HepG2 (cell line): Measurements from ENCODE around the gene REPS2. TPM values are rescaled to one million over a fixed set of nuclear protein-coding genes. Genes with fewer than 3 reads are reported as not detected.
A peak's percentile ranks its signal among the peaks of the same experiment; 100 is the strongest.

Source experiments
- ATAC-seq: fragments of 200-7000 bp; cut with Tn5 transposase; 3 replicates; pipeline ENCODE4 v1.9.1; 2020; ENCODE audit warnings: mild to moderate bottlenecking, moderate library complexity
- BruUV-seq: library from RNA; stranded (reverse); fragments of 400-500 nt; replicated peaks from 2 replicates; lab custom pipeline; 2021; lab: Mats Ljungman, UMichigan
- CTCF ChIA-PET: fragments of 300-600 bp; formaldehyde crosslinking; extraction: SDS; loops from one replicate; lab custom pipeline; 2021; ENCODE audit warnings: low total read pairs, inconsistent platforms, low intra/inter-chr PET ratio; lab: Yijun Ruan, JAX
- POLR2A ChIA-PET: fragments of 350-600 bp; sonication (Branson Sonifier 250); formaldehyde crosslinking; loops from one replicate; lab custom pipeline; 2020; ENCODE audit warnings: antibody characterized with exemption, inconsistent platforms; lab: Yijun Ruan, JAX
- DNase-seq: peaks from one replicate; pipeline ENCODE4 v3.0.0-alpha.2; 2015; ENCODE audit warnings: low spot score
- FAIRE-seq: peaks from 3 replicates; lab custom pipeline; 2011; peaks lifted over from hg19 to GRCh38; lab: Jason Lieb, UNC
- H2AFZ ChIP-seq: one replicate; pipeline ENCODE4 v1.6.1; 2011; ENCODE audit warnings: low read length, inconsistent platforms
- H3K27ac ChIP-seq: fragments of 300-600 bp; 3 replicates; pipeline ENCODE4 v1.8.0; 2011; ENCODE audit warnings: mixed run types, mild to moderate bottlenecking, mixed read lengths, low read length, inconsistent platforms; ENCODE audit not compliant: insufficient read depth; ENCODE audit errors: extremely low read length
- H3K27me3 ChIP-seq, 2 experiments: fragments of 200-600 bp in 1 of 2; 2 replicates in 1 of 2; 3 replicates in 1 of 2; pipeline versions ENCODE4 v1.6.0 to v1.8.0; 2011; ENCODE audit warnings: low read length in 2 of 2, mild to moderate bottlenecking in 2 of 2, moderate library complexity in 2 of 2, inconsistent platforms in 1 of 2; ENCODE audit not compliant: insufficient read depth in 2 of 2, control insufficient read depth in 1 of 2
- H3K36me3 ChIP-seq, 2 experiments: fragments of 200-600 bp in 1 of 2; replicated peaks in 1 of 2; 2 replicates in 1 of 2; 3 replicates in 1 of 2; pipeline versions ENCODE4 v1.5.1 to v1.8.0; 2011; ENCODE audit warnings: low read length in 2 of 2, inconsistent platforms in 1 of 2; ENCODE audit not compliant: insufficient read depth in 2 of 2, control insufficient read depth in 1 of 2
- H3K4me1 ChIP-seq: 2 replicates; pipeline ENCODE4 v1.5.1; 2012; ENCODE audit warnings: low read length, inconsistent platforms; ENCODE audit not compliant: insufficient read depth
- H3K4me2 ChIP-seq: 2 replicates; pipeline ENCODE4 v1.6.0; 2011; ENCODE audit warnings: low read depth, low read length, inconsistent platforms
- H3K4me3 ChIP-seq, 3 experiments: fragments of 200-600 bp in 1 of 3; sonication (generic), shearing (Covaris generic) in 1 of 3; replicated peaks in 1 of 3; 2 replicates each; pipeline ENCODE4 v1.5.1; 2011 to 2016; ENCODE audit warnings: low read length in 3 of 3, inconsistent platforms in 2 of 3, low read depth in 2 of 3, mild to moderate bottlenecking in 2 of 3, control low read depth in 1 of 3, mixed read lengths in 1 of 3; ENCODE audit not compliant: insufficient read depth in 1 of 3
- H3K79me2 ChIP-seq: one replicate; pipeline ENCODE4 v1.6.1; 2011; ENCODE audit warnings: low read length, inconsistent platforms; ENCODE audit not compliant: insufficient read depth
- H3K9ac ChIP-seq: 2 replicates; pipeline ENCODE4 v1.6.0; 2011; ENCODE audit warnings: mild to moderate bottlenecking, low read depth, low read length, inconsistent platforms; ENCODE audit not compliant: insufficient read depth
- H3K9me3 ChIP-seq: 2 replicates; pipeline ENCODE4 v1.5.1; 2012; ENCODE audit warnings: mild to moderate bottlenecking, low read length
- H4K20me1 ChIP-seq: 2 replicates; pipeline ENCODE4 v1.6.0; 2011; ENCODE audit warnings: inconsistent platforms, mild to moderate bottlenecking, low read length, moderate library complexity; ENCODE audit not compliant: insufficient read depth
- CTCF ChIP-seq: sonication (generic); formaldehyde crosslinking; IDR thresholded peaks from 2 replicates; pipeline ENCODE4 v1.5.0; 2020; ENCODE audit warnings: mild to moderate bottlenecking, missing genetic modification reagents, moderate library complexity
- HNF4A ChIP-seq: sonication (generic); formaldehyde crosslinking; IDR thresholded peaks from 2 replicates; pipeline ENCODE4 v1.4.0; 2020; ENCODE audit warnings: missing genetic modification reagents
- IRX3 ChIP-seq: sonication (generic); formaldehyde crosslinking; IDR thresholded peaks from 2 replicates; pipeline ENCODE4 v1.8.1; 2023; ENCODE audit warnings: mild to moderate bottlenecking, low read depth, missing genetic modification reagents, borderline replicate concordance
- NCOA1 ChIP-seq: sonication (generic); formaldehyde crosslinking; IDR thresholded peaks from 2 replicates; pipeline ENCODE4 v1.9.0; 2021; ENCODE audit warnings: missing genetic modification reagents
- SALL1 ChIP-seq: sonication (generic); formaldehyde crosslinking; IDR thresholded peaks from 2 replicates; pipeline ENCODE4 v1.8.0; 2022; ENCODE audit warnings: mild to moderate bottlenecking, missing genetic modification reagents
- ZNF10 ChIP-seq: sonication (generic); formaldehyde crosslinking; IDR thresholded peaks from 2 replicates; pipeline ENCODE4 v1.4.0; 2020; ENCODE audit warnings: mild to moderate bottlenecking, low read depth, missing genetic modification reagents, borderline replicate concordance
- WGBS: methylation state at CpG from one replicate; pipeline ENCODE4 v1.1.6; 2017; ENCODE audit warnings: low lambda C conversion rate; 5-methylcytosine and 5-hydroxymethylcytosine counted together
- in situ Hi-C: cut with HindIII; loops from 2 replicates; pipeline ENCODE4 v1.10.0; 2017; ENCODE audit warnings: low pct_unique_long_range_greater_than_20kb; ENCODE audit not compliant: extremely low pct_ligation_motif_present
- intact Hi-C: fragments of 100-400 bp; cut with micrococcal nuclease; formaldehyde crosslinking; loops from one replicate; pipeline ENCODE4 v1.10.0; 2022; ENCODE audit not compliant: unreplicated experiment
- polyA plus RNA-seq, 8 experiments: library from polyadenylated mRNA; depleted of rRNA in 3 of 8; stranded (reverse) in 7 of 8; unstranded in 1 of 8; fragments of >200 nt; fragmentation: Illumina TruSeq in 4 of 8; extraction: Trizol in 4 of 8; gene quantifications; 2 replicates each; pipeline versions ENCODE4 v1.2.1 to v1.2.3, GENCODE V29; 2011 to 2016; ENCODE audit warnings: low read depth in 4 of 8, missing spikeins in 1 of 8, mixed read lengths in 1 of 8; ENCODE audit not compliant: insufficient read depth in 1 of 8
- total RNA-seq, 5 experiments: library from RNA; depleted of rRNA; stranded (reverse); fragments of >200 nt; fragmentation: Illumina TruSeq; extraction: Trizol; gene quantifications; 2 replicates each; pipeline ENCODE4 v1.2.3, GENCODE V29; 2016; ENCODE audit warnings: low read depth in 1 of 5
- TF ChIP-seq, protein P1 (sequence below): sonication (generic); formaldehyde crosslinking; conservative IDR thresholded peaks from 2 replicates; pipeline ENCODE4 v1.4.0; 2020; ENCODE audit warnings: mild to moderate bottlenecking, missing genetic modification reagents, moderate library complexity

Gene REPS2
- total and polyA plus RNA-seq, 2 of the 13 experiments (the other 11 are each of a cell fraction or from before 2014, with no cell fraction given) = 0.05 to 0.58 TPM

DNA sequence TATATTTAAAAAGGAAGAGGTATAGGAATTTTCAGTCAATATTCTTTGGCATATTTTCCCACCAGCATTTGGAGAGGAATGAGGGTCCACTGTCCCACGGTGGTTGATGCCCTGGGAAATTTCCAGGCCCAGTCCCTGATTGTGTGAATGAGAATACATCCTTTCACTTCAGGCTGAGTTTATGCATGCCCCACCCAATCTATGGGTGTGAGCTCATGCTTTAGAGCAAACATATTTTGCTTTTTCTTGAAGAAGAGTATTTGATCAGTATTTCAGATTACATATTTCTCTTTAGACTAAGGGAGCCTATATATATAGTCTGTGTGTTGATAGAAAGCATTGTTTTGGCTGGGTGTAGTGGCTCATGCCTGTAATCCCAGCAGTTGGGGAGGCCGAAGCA lies 77.2 kb downstream of the REPS2 start:
- H2AFZ ChIP-seq = no peak overlapping the region
- H3K9me3 ChIP-seq = no peaks in the 10 kb centered on the region
- WGBS = 79% methylated on average over 2 of the region's 2 CpGs
- H3K9ac ChIP-seq = no peak overlapping the region
- no peak overlapping the region for H3K4me3 ChIP-seq
- CTCF ChIA-PET = no interaction called here
- H3K4me2 ChIP-seq = no peak overlapping the region
- H3K4me1 ChIP-seq = no peaks in the 10 kb centered on the region
- no TSS peak for BruUV-seq
- TF ChIP-seq IRX3 (CRISPR knock-in tag) = no peak
- intact Hi-C loops = no loop called here
- ATAC-seq (no peak), FAIRE-seq (no peak), DNase-seq (no peak)
- POLR2A ChIA-PET = no interaction called here
- in situ Hi-C loops = no loop called here
- H3K27me3 ChIP-seq = no peaks in the 10 kb centered on the region
- no peaks in the 10 kb centered on the region for H3K79me2 ChIP-seq
- no peaks in the 10 kb centered on the region for H3K36me3 ChIP-seq
- H3K27ac ChIP-seq = no peak overlapping the region
- H4K20me1 ChIP-seq = no peaks in the 10 kb centered on the region

DNA sequence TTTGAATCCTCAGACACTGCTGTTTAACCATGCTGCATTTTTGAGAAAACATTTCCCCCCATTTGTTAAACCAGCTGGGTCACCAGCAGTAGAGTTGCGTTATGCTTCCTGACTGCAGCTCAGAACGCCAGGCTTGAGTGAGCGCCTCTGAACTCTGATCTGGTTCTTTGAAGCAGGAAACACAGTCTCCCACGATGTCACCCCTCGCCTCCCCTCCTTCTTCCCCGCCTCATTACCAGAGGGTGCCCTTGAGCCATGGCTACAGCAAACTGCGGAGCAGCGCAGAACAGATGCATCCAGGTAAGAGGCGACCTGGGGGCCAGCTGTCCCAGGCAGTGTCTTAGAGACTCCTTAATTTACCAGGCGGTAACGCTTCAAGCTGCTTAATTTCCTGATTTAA lies 78.4 kb downstream of the REPS2 start:
- H3K9ac ChIP-seq = no peak overlapping the region
- CTCF ChIA-PET = no interaction called here
- intact Hi-C loops = no loop called here
- DNase-seq (peak; percentile 7), ATAC-seq (peak; percentile 88), FAIRE-seq (peak; percentile 59)
- H3K4me3 ChIP-seq = no peak overlapping the region
- no peaks in the 10 kb centered on the region for H3K36me3 ChIP-seq
- no peak overlapping the region for H3K27ac ChIP-seq
- H3K4me2 ChIP-seq = no peak overlapping the region; the same call in 1 of the 2 replicates
- WGBS = 24% methylated on average over 8 of the region's 11 CpGs
- in situ Hi-C loops = no loop called here
- no peaks in the 10 kb centered on the region for H3K79me2 ChIP-seq
- POLR2A ChIA-PET = no interaction called here
- no peaks in the 10 kb centered on the region for H3K4me1 ChIP-seq
- no TSS peak for BruUV-seq
- no peak overlapping the region for H2AFZ ChIP-seq
- no peaks in the 10 kb centered on the region for H3K9me3 ChIP-seq
- H4K20me1 ChIP-seq = no peaks in the 10 kb centered on the region
- TF ChIP-seq, protein P1, sequence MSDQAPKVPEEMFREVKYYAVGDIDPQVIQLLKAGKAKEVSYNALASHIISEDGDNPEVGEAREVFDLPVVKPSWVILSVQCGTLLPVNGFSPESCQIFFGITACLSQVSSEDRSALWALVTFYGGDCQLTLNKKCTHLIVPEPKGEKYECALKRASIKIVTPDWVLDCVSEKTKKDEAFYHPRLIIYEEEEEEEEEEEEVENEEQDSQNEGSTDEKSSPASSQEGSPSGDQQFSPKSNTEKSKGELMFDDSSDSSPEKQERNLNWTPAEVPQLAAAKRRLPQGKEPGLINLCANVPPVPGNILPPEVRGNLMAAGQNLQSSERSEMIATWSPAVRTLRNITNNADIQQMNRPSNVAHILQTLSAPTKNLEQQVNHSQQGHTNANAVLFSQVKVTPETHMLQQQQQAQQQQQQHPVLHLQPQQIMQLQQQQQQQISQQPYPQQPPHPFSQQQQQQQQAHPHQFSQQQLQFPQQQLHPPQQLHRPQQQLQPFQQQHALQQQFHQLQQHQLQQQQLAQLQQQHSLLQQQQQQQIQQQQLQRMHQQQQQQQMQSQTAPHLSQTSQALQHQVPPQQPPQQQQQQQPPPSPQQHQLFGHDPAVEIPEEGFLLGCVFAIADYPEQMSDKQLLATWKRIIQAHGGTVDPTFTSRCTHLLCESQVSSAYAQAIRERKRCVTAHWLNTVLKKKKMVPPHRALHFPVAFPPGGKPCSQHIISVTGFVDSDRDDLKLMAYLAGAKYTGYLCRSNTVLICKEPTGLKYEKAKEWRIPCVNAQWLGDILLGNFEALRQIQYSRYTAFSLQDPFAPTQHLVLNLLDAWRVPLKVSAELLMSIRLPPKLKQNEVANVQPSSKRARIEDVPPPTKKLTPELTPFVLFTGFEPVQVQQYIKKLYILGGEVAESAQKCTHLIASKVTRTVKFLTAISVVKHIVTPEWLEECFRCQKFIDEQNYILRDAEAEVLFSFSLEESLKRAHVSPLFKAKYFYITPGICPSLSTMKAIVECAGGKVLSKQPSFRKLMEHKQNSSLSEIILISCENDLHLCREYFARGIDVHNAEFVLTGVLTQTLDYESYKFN (CRISPR knock-in tag) = 0 out of 2 replicates have a peak, but pooled peaks have one; percentile 13
- peak; percentile 32; the same call in 1 of the 2 replicates for TF ChIP-seq HNF4A (CRISPR knock-in tag)
- TF ChIP-seq CTCF (CRISPR knock-in tag) = peak; percentile 32; the same call in 1 of the 2 replicates
- peak; percentile 39; the same call in 1 of the 2 replicates for TF ChIP-seq SALL1 (CRISPR knock-in tag)
- no peak for TF ChIP-seq NCOA1
- TF ChIP-seq ZNF10 (CRISPR knock-in tag) = no peak
- no peaks in the 10 kb centered on the region for H3K27me3 ChIP-seq
